NCI-H1105 treated with DMSO at 0.1 percent for 48 hours (cell line): ENCODE measurements around the gene MPV17.
"Not testable (repeated sequence)": the region's sequence is repeated elsewhere in the genome, so short reads cannot be mapped to it uniquely, and the experiment has no call there.

ENCODE experiments used
- DNase-seq: peaks from one replicate; lab custom pipeline; 2025; lab: John Stamatoyannopoulos, UW

Gene MPV17

DNA sequence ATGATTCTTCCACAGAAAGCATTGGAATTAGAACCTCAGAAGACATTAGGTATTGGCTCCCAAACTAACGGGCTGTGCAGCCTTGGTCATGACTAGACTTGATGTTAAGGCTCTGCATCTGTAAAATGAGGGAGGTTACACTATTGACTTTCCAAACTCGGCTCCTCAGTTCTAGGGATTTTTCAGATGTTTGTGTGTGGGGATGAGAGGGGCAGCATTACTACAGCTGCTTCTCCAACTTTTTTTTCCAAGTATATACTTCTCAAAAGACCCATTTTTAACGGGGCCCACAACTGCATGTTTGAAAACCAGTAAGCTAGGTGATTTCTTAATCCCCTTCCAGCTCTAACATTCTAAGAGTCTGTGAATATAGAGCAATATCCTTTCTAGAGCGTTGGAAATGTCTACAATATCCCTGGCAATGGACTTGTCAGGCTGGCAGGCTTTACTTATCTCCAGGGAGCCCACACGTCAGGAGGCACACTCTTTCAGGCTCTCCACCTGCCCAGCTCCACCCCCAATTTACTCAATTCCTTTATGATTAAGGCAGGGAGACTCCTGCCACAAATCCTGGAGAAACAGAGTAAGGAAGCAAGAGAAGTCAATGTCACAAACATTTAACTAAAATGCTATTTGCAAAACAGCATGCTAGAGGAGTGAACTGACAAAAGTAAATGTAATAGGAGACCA is 844 bp upstream of the MPV17 start:
- no peak for DNase-seq

DNA sequence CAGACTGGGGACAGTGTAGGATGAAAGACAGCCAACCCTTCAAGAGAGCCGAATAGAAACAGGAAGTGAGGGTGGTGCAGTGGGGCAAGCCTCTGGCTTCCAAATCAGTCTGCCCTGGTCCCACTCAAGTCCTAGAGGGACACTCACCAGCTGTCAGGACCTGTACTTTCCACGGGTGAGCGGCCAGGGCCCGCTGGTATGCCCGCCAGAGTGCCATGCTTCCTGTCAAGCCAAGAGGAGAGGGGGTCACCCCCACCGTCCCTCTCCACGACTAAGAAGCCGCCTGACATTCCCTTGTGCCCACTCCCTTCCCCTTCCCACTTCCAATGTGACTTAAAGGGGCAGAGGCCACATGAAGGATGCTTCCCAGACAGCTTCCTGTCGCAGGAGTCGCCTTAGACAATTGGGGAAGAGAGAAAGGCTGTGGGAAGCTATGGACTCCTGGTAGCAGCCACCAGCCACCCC is 564 bp downstream of the MPV17 start:
- no peak for DNase-seq

DNA sequence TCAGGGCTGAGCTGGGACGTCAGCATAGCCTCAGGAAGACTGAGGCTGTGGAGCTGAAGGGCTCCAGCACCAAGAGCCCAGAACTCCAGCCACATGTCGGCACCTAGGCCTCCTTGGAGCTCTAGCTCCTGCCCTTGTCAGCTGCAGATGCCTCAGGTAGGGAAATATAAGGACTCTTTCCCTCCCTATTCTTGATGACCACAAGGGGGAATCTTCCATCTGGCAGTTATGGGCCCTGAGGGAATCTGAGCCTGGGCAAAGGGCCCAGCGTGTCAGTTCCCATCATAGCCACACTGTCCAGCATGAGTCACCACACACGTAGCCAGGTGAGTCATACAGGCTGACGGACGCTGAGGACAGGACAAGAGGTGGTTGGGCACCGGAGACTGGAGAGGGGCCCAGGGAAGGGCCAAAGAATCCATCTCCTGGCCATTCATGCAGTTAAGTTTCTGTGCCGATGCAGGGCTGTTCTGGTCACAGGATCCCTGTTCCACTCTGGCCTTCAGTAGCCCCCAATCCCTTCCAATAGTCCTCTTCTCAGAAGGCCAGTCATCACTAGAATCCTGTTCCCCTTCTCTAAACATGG is 1.8 kb downstream of the MPV17 start:
- no peak for DNase-seq

GRCh38 chr2:27319839-27320238 is 3.1 kb downstream of the MPV17 start:
- not testable (repeated sequence) for DNase-seq

DNA sequence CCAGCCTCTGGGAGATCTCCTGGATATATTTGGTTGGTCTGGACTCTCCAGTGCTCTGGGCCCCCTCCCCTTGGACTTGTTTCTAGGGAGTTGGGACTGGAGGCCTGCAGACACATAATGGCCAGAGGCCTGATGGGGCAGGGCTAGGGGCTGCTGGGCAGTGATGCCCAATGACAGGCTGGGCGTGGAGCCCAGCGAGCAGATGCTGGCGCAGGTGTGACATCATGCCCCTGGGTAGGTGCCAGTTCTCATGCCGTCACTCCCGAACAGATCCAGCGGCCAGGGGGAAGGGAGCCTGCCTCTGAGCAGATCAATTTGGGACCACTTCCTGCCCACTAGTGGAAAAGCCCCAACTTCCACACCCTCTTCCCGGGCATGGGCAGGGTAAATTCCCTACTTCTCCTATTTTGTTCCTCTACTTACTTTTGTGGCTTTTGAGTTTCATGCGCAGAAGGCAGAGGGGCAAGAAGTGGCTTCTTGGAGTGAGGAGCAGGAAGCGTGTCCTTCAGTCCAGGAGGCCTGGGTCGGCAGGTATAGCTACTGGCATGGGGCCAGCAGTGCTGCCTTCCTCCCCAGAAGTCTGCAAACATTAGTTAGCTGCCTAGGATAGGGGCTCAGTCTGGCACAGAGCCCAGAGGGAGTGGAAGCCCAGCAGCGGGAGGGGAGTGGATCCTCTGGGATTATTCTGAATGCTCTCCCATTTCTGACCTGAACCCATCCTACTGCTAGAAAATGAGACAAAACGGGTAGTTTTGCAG is 6.1 kb downstream of the MPV17 start:
- peak; percentile 64 for DNase-seq

GRCh38 chr2:27315122-27315521 is 7.8 kb downstream of the MPV17 start:
- DNase-seq, result no peak

- DNase-seq, result no peak
Observed at GRCh38 chr2:27314709-27315108, 8.2 kb downstream of the MPV17 start.

DNA sequence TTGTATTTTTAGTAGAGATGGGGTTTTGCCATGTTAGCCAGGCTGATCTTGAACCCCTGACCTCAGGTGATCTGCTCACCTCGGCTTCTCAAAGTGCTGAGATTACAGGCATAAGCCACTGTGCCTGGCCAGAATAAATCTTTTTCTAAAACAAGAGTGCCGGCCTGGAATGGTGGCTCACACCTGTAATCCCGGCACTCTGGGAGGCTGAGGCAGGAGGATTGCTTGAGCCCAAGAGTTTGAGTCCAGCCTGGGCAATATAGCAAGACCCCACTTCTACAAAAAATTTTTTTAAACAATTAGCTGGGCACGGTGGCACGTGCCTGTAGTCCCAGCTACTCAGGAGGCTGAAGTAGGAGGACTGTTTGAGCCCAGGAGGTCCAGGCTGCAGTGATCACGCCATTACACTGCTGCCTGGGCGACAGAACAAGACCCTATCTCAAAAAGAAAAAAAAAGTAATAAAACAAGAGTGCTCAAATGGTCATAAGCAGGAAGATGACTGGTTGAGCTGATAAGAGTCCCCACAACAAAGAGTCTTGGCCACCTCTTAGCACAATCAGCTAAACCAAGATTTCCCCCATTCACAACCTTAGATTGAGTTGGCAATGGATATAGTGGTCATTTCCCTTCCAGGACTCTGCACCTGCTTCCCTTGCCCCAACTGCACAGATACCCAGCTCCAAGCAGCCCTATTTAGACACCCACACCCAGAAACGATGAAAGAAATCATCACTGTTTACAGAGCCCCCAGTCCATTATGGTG is 8.8 kb downstream of the MPV17 start:
- no peak for DNase-seq

DNA sequence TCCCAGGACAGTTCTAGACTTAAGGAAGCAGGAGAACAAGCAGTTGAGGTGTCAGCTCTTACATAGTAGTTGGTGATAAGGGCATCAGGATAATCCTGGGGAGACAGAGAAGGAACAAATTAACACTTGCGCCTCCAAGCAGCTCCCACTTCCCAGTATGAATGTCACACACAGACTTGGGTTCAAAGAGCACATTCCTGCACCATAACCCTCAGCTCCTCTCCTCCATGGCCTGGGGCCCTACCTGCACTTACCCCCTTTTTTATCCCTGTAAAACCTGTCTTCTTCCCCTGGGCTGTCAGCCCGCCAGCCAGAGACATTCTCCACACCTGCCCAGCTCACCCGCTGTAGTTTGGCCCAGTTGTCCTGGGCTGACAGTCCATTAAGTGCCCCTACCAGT is 10.7 kb downstream of the MPV17 start:
- DNase-seq, result no peak

- no peak for DNase-seq
Observed at GRCh38 chr2:27309651-27310050, 13.2 kb downstream of the MPV17 start.

GRCh38 chr2:27308359-27308881 is 14.5 kb downstream of the MPV17 start, which contains the start of gene UCN:
UCN (minus strand) TSS chr2:27308445; CDS start chr2:27307895, 550 bp downstream.
- peak; percentile 18 for DNase-seq

- DNase-seq, result no peak
Observed at GRCh38 chr2:27307545-27308358, 15.1 kb downstream of the MPV17 start.

DNA sequence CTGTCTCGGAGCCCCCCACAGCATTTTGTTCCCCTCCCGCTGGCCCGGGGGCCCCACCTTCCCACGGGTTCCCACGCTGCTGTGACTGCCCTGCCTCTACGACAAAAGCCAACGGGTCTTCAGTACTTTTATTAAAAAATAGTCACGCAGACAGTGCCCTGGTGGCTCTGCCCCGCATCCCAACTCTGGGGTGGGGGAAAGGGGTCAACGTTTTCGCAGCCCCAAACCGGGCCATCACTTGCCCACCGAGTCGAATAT is 15.7 kb downstream of the MPV17 start:
- no peak for DNase-seq

DNA sequence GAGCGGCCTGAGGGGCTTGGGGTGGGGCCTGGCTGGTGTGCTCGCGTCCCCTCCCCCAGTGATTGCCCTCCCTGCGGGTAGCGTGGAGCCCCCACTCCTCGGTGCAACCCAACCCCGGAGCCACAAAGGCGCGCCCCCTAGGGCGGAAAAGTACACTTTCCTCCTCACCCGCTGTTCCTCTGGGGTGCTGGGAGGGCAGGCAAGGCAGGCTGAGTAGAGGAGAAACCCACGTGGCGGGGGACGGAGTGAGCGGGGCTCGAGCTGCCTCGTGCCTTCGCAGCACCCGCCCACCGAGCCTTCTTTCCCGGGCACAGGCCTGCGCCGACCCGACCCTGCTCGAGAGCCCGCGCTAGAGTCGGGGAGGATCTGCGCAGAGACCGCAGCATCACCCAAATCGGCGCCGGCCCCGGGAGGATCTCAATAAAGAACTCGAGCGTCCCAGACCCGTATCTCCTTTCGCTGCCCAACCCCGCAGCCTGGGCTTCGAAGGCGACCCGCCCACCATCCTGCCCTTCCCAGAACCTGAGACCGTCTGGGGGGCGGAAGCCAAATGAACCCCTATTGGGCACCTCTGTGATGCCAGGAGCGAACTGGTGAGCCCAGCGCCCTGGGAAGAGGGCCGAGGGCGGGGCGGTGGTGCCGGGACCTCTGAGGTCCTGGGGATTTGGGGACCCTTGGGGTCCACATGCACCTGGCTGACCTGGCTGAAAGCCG is 16.2 kb downstream of the MPV17 start:
- DNase-seq, result no peak

DNA sequence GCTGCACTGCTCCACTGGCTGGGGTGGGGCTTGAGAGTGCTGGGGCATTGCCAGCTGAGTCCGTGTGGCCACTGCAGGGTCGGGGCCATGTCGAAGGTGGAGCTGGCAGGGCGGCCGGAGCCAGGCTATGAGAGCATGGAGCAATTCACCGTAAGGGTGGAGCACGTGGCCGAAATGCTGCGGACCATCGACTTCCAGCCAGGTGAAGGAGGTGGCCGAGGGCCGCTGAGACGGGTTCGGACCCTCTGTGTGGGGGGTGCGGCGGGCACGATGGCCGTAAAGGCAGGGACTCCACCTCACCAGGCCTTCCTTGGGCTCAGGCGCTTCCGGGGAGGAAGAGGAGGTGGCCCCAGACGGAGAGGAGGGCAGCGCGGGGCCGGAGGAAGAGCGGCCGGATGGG is 16.8 kb downstream of the MPV17 start:
- DNase-seq, result no peak

- DNase-seq, result no peak
Observed at GRCh38 chr2:27305516-27305915, 17.4 kb downstream of the MPV17 start.

GRCh38 chr2:27304488-27305240 is 18.2 kb downstream of the MPV17 start:
- no peak for DNase-seq

DNA sequence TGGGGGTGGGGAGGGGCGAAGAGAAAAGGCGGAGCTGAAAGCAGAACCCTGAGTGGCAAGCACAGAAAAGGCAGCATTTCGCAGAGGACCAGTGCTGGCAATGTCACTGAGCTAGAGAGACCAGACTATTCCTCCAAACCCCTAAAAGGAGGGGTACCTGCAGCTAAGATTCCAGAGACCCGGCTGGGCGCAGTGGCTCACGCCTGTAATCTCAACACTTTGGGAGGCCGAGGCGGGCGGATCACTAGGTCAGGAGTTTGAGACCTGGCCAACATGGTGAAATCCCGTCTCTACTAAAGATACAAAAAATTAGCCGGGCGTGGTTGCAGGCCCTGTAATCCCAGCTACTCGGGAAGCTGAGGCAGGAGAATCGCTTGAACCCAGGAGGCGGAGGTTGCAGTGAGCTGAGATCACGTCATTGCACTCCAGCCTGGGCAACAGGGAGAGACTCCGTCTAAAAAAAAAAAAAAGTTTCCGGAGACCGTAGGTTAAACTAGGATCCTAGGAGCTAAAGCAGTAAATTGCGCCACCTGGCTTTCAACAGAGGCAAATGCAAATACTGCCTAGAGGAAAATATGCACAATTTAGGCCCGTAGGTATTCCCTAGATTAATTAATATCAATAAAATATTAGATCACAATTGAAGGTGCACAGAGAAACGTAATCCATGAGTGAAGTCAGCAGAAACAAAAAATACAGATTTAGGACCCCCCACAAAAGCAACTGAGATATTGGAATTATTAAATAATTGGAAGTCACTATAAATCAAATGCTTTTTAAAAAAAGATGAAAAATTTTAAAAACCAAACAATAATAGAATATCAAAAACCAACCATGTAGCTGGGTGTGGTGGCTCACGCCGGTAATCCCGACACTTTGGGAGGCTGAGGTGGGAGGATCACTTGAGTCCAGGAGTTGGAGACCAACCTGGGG is 19.5 kb downstream of the MPV17 start:
- peak; percentile 78 for DNase-seq

- DNase-seq, result not testable (repeated sequence)
Observed at GRCh38 chr2:27300606-27301005, 22.3 kb downstream of the MPV17 start.
